HG02759 (cell line): Measurements from ENCODE around the gene TMEM132D.

Experiments used
- ATAC-seq: cut with Tn5 transposase; IDR thresholded peaks from one replicate; pipeline ENCODE4 v1.9.1; 2021; ENCODE audit warnings: mild to moderate bottlenecking, moderate library complexity; ENCODE audit not compliant: unreplicated experiment

TMEM132D gene

GRCh38 chr12:129373746-129374145 lies 530.1 kb downstream of the TMEM132D start:
- no peak for ATAC-seq

- ATAC-seq, result no peak
Measured at GRCh38 chr12:129372876-129373275, 530.9 kb downstream of the TMEM132D start.

- ATAC-seq, result no peak
Measured at GRCh38 chr12:129372348-129372747, 531.5 kb downstream of the TMEM132D start.

- ATAC-seq, result no peak
Measured at GRCh38 chr12:129371268-129371667, 532.6 kb downstream of the TMEM132D start.

GRCh38 chr12:129366656-129367055 lies 537.2 kb downstream of the TMEM132D start:
- no peak for ATAC-seq

- ATAC-seq, result no peak
Measured at GRCh38 chr12:129363041-129363440, 540.8 kb downstream of the TMEM132D start.

GRCh38 chr12:129357233-129357632 lies 546.6 kb downstream of the TMEM132D start:
- no peak for ATAC-seq

GRCh38 chr12:129351481-129351880 lies 552.3 kb downstream of the TMEM132D start:
- ATAC-seq, result no peak

GRCh38 chr12:129339336-129339735 lies 564.5 kb downstream of the TMEM132D start:
- ATAC-seq, result no peak

- ATAC-seq, result no peak
Measured at GRCh38 chr12:129337413-129337812, 566.4 kb downstream of the TMEM132D start.

GRCh38 chr12:129335773-129336172 lies 568.1 kb downstream of the TMEM132D start:
- ATAC-seq, result no peak

GRCh38 chr12:129332286-129332685 lies 571.5 kb downstream of the TMEM132D start:
- no peak for ATAC-seq

- no peak for ATAC-seq
Measured at GRCh38 chr12:129331356-129332085, 572.3 kb downstream of the TMEM132D start.

GRCh38 chr12:129328235-129328634 lies 575.6 kb downstream of the TMEM132D start:
- no peak for ATAC-seq

GRCh38 chr12:129325566-129325965 lies 578.3 kb downstream of the TMEM132D start:
- ATAC-seq, result no peak

GRCh38 chr12:129312048-129312447 lies 591.8 kb downstream of the TMEM132D start:
- ATAC-seq, result no peak

- no peak for ATAC-seq
Measured at GRCh38 chr12:129310346-129310745, 593.5 kb downstream of the TMEM132D start.

GRCh38 chr12:129305851-129306250 lies 598.0 kb downstream of the TMEM132D start:
- ATAC-seq, result no peak

GRCh38 chr12:129304529-129304928 lies 599.3 kb downstream of the TMEM132D start:
- ATAC-seq, result no peak

GRCh38 chr12:129300011-129300410 lies 603.8 kb downstream of the TMEM132D start:
- ATAC-seq, result no peak

GRCh38 chr12:129298921-129299320 lies 604.9 kb downstream of the TMEM132D start:
- ATAC-seq, result no peak

- no peak for ATAC-seq
Measured at GRCh38 chr12:129296671-129297070, 607.2 kb downstream of the TMEM132D start.

GRCh38 chr12:129294868-129295267 lies 609.0 kb downstream of the TMEM132D start:
- ATAC-seq, result no peak
